Effector memory CD4-positive, alpha-beta T cell (primary cell): ENCODE results near the gene PIAS4.
A peak's percentile ranks its signal among the peaks of the same experiment; 100 is the strongest.

ENCODE experiments used
- DNase-seq, 3 donors: peaks; one replicate each; pipeline ENCODE4 v3.0.0-alpha.2; 2020
- H3K27ac ChIP-seq: 2 replicates; pipeline ENCODE4 v1.7.0; 2013; ENCODE audit warnings: mild to moderate bottlenecking, low read length, moderate library complexity; ENCODE audit not compliant: insufficient read depth, poor library complexity, severe bottlenecking
- H3K27me3 ChIP-seq: replicated peaks from 2 replicates; pipeline ENCODE4 v1.7.0; 2013; ENCODE audit warnings: mild to moderate bottlenecking, low read length; ENCODE audit not compliant: insufficient read depth, control insufficient read depth, poor library complexity, severe bottlenecking
- H3K36me3 ChIP-seq: 2 replicates; pipeline ENCODE4 v1.7.0; 2013; ENCODE audit warnings: mild to moderate bottlenecking, low read length, moderate library complexity; ENCODE audit not compliant: control insufficient read depth, insufficient read depth
- H3K4me1 ChIP-seq: 2 replicates; pipeline ENCODE4 v1.7.0; 2013; ENCODE audit warnings: low read length, mild to moderate bottlenecking; ENCODE audit not compliant: control insufficient read depth, insufficient read depth, poor library complexity, severe bottlenecking
- H3K4me3 ChIP-seq: 2 replicates; pipeline ENCODE4 v1.7.0; 2013; ENCODE audit warnings: low read length, low read depth, mild to moderate bottlenecking; ENCODE audit not compliant: insufficient read depth, poor library complexity, severe bottlenecking
- H3K9me3 ChIP-seq: 2 replicates; pipeline ENCODE4 v1.7.0; 2013; ENCODE audit warnings: mild to moderate bottlenecking, low read length, moderate library complexity; ENCODE audit not compliant: control insufficient read depth

PIAS4 gene

DNA sequence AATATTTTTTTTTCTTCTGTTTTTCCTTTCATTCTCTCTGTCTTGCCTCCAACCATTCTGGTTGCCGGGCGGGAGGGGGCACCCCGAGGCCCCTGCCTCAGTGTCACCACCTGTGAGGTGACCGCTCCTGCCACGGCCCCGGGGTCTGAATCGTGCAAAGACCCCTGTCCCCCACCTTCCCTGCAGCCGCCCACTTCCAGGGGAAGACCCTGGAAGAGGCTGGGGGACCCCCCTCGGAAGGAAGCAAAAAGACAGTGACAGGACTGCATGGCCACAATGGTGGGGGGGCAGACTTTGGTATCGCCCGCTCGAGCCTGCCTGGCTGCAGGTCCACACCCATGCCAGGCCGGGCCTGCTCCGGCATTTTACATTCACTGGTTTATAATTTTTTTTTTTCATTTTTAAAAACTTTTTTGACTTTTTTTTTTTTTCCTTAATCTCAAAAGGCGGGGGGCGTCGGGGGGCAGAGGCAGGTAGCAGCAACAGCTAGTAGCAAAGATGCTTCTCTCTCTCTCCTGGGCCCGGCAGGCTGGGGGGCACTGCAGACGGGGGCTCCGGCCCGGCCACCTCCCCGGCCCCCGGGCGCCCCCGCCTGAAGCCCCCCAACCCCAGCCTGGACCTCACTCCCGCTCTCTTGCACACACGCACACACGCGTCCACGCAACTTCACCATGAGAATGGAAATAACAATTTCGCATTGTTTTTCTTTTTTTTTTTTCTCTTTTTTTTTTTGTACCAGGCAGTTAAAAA is 36.6 kb downstream of the PIAS4 start:
- no peak overlapping the region for H3K4me3 ChIP-seq
- no peaks in the 10 kb centered on the region for H3K27me3 ChIP-seq
- H3K4me1 ChIP-seq = no peaks in the 10 kb centered on the region
- H3K27ac ChIP-seq = no peak overlapping the region
- H3K9me3 ChIP-seq = no peaks in the 10 kb centered on the region
- H3K36me3 ChIP-seq = peaks cover 31% of the 10 kb centered on the region
- DNase-seq = no peak

GRCh38 chr19:4044990-4045465 is 37.5 kb downstream of the PIAS4 start:
- no peaks in the 10 kb centered on the region for H3K4me1 ChIP-seq
- H3K36me3 ChIP-seq = peaks cover 31% of the 10 kb centered on the region
- H3K9me3 ChIP-seq = no peaks in the 10 kb centered on the region
- no peak overlapping the region for H3K27ac ChIP-seq
- no peaks in the 10 kb centered on the region for H3K27me3 ChIP-seq
- DNase-seq = no peak
- no peak overlapping the region for H3K4me3 ChIP-seq

- Histone ChIP-seq H3K27me3 (no peaks in the 10 kb centered on the region), H3K27ac (no peak overlapping the region), H3K36me3 (peaks cover 34% of the 10 kb centered on the region), H3K9me3 (no peaks in the 10 kb centered on the region), H3K4me1 (no peaks in the 10 kb centered on the region), H3K4me3 (no peak overlapping the region)
- DNase-seq = no peak
These were observed 38.2 kb downstream of the PIAS4 start for GRCh38 chr19:4045597-4046361.

DNA sequence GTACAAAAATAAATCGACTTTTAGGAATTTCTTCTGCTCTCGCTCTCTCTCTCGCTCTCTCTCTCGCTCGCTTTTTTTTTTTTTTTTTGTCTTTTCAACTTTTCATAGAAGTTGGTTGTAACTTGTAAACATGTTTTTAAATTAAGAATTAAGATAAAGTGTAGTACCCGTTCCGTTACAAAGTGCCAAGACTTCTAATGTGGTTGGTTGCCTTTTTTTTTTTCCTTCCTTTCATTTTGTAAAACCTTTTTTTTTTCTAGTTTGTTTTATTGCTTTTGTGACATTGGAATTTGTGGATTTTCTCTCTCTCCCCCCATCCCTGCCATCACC is 38.8 kb downstream of the PIAS4 start:
- no peaks in the 10 kb centered on the region for H3K27me3 ChIP-seq
- peaks cover 36% of the 10 kb centered on the region for H3K36me3 ChIP-seq
- H3K9me3 ChIP-seq = no peaks in the 10 kb centered on the region
- no peak for DNase-seq
- no peak overlapping the region for H3K27ac ChIP-seq
- H3K4me3 ChIP-seq = no peak overlapping the region
- no peaks in the 10 kb centered on the region for H3K4me1 ChIP-seq

DNA sequence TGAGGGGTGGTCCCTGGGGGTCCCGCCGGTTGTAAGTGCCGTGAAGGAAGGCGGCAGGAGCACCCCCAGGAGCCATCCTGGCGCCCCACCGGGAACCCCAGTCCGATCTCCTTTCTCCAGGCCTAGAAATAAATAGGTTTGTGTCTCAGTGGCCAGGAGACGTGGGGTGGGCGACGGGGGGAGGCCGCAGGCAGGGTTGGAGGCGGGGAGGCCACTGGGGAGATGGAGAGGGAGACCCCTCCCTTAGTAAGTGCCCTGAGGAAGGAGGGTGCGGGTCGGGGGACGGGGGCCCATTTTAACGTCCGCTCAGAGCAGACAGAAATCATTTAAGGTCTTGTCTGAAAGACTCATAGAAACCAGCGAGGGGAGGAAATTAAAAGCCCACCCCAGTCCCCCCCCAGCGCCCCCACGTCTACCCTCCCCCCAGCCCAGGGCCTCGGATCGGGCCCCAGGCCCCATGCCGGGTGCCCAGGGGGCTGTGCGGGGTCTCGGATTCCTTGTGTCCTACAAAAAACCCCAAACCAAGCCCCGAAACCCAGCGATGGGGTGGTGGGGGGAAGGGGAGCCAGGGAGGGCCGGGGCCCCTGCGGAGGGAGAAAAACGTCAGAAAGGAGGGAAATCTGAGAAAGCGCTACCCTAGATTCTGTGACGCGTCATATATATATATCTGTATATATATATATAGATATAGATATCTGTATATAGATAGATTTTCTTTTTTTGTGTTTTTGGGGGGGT is 39.6 kb downstream of the PIAS4 start:
- Histone ChIP-seq H3K9me3 (no peaks in the 10 kb centered on the region), H3K27ac (no peak overlapping the region), H3K4me3 (no peak overlapping the region), H3K36me3 (peaks cover 44% of the 10 kb centered on the region), H3K27me3 (no peaks in the 10 kb centered on the region), H3K4me1 (no peaks in the 10 kb centered on the region)
- DNase-seq = no peak

GRCh38 chr19:4049432-4049831 is 41.9 kb downstream of the PIAS4 start:
- Histone ChIP-seq H3K4me3 (no peak overlapping the region), H3K27ac (no peak overlapping the region), H3K27me3 (no peaks in the 10 kb centered on the region), H3K36me3 (peaks cover 60% of the 10 kb centered on the region), H3K9me3 (no peaks in the 10 kb centered on the region), H3K4me1 (no peaks in the 10 kb centered on the region)
- DNase-seq = no peak

DNA sequence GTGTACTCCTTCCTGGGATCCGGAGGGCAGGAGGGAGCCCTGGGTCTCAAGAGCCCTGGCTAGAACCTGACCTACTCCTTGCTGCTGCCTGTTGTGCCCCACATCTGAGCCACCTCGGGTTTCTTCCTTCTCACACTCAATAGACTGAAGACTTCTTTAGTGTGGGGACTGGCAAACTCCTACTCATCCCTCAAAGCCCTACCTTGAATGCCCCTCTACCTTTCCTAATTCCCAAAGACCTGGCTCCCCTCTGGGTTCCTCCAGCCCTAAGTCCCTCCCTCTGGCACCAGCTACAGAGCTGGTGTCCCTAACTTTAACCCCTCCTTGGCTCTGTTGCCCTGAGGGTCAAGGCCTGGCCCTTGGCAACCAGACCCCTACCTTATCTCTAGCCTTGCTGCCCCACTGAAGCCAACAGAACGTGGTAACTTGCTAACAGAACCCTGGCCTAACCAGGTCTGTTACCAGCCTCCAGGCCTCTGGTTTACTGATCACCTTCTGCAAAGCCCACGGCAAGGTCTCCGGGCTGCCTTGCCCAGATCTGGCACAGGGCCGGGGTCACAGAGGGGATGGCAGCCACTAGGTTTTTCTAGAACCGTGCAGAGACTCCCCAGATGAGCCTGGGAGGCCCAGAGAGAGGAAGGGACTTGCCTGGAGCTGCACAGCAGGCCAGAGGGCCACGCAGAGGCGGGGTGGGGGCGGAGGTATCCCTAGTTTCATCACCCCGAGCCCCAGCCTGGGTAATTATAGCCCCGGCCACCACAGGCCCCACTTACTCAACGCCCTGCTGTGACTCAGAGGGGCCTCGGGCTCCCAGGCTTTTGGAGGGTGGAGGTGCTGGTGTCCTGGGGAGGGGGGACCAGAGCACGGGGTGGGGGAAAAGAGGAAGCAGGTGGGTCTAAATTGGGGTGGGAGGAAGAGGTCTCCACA is 43.9 kb downstream of the PIAS4 start:
- DNase-seq = no peak
- peak overlapping the region; percentile 44 for H3K27ac ChIP-seq
- H3K4me1 ChIP-seq = no peaks in the 10 kb centered on the region
- H3K9me3 ChIP-seq = no peaks in the 10 kb centered on the region
- H3K27me3 ChIP-seq = no peaks in the 10 kb centered on the region
- no peak overlapping the region for H3K4me3 ChIP-seq
- H3K36me3 ChIP-seq = peaks cover 62% of the 10 kb centered on the region

DNA sequence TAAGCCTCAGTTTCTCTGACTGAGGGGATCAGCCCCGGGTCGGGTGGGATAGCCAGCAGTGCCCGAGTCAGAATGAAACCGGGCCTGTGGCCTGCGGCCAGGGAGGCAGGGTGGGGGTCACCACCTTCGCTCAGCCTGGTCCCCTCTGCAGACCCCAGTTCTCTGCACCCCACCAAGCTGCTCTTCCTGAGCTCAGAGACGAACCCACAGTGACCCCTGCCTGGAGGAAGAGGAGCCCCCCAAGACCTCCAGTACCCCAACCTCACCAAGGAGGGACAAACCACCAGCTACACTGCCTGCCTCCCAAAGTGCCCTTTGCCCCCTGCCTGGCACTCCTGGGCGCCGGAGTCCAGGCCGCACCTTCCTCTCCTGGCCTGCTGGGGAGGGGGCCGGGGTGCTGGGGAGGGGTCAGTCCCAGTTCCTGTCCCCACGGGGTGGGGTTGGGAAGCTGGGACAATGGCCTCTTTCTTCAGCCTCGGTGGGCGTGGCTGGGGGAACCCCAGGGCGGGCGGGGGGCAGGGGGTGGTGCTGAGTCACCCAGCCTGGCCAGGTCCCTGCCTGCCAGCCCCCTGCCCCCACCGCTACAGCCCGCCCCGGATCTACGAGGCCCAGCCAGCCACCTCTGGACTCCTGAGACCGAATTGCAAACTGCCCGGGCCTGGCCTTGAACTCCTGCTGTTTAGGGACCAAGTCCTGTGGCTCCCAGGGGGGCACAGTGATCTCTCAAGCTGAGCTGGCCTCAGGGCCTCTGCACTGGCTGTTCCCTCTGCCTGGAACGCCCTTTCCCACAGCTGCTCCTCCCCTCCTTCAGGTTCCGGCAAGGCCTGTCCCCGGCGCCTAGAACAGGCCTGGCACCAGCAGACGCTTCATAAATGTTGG is 44.8 kb downstream of the PIAS4 start:
- DNase-seq = no peak
- H3K36me3 ChIP-seq = peaks cover 61% of the 10 kb centered on the region
- no peak overlapping the region for H3K27ac ChIP-seq
- no peaks in the 10 kb centered on the region for H3K27me3 ChIP-seq
- H3K4me1 ChIP-seq = no peaks in the 10 kb centered on the region
- no peaks in the 10 kb centered on the region for H3K9me3 ChIP-seq
- no peak overlapping the region for H3K4me3 ChIP-seq

DNA sequence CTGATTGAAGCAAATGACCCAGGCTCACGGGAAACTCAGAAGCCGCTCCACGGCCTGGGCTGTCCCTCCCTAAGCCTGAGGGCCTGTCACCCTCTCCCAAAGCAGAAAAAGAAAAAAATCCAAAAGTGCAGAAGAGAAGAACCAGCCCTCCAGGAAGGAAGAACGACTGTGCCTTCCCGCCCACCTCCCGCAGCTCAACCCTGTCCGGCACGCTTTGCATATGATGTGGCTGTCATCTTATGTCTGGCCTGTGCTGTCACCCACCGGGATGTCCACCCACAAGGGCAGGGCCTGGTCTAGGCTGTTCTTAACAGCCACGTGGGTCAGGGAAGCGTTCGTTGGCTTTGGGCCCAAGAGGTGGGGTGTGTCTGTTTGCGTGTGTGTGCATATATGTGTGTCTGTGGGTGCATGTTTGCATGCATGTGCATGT is 45.5 kb downstream of the PIAS4 start:
- no peak overlapping the region for H3K4me3 ChIP-seq
- H3K36me3 ChIP-seq = peaks cover 59% of the 10 kb centered on the region

More for the DNA sequence above, 45.5 kb downstream of the PIAS4 start:
- no peaks in the 10 kb centered on the region for H3K9me3 ChIP-seq
- H3K4me1 ChIP-seq = peaks cover 3% of the 10 kb centered on the region
- no peak overlapping the region for H3K27ac ChIP-seq
- no peaks in the 10 kb centered on the region for H3K27me3 ChIP-seq
- DNase-seq = no peak
